Measurements from ENCODE around the gene ATOH7.
"Not testable (repeated sequence)": the region's sequence is repeated elsewhere in the genome, so short reads cannot be mapped to it uniquely, and the experiment has no call there.

Gene ATOH7

DNA sequence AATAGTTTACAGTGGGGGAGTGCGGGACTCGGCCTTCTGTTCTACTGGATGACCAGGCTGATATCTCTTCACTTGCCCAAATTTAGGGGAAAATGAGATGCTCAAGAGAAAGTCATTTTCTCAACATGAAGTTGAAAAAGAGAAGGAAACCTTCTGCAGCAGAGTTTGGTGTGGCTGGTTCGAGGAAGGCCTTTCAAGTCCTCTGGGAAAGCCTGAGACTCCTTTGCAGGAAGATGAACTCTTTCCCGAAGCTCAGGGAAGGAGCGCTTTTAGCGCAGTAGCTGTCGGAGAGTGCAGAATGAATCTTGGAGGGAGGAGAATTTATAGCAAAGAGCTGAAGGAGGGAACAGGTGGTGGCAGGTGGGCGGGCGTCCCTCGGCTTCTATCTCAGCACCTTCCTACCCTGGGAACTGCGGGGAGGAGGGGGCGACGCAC, at the start of gene ATOH7:
Gene ATOH7 (minus strand): TSS at position 297 of the 435 bp plus-strand sequence. CDS start 436 bp downstream, outside the sequence.
- DNase-seq = no peak

DNA sequence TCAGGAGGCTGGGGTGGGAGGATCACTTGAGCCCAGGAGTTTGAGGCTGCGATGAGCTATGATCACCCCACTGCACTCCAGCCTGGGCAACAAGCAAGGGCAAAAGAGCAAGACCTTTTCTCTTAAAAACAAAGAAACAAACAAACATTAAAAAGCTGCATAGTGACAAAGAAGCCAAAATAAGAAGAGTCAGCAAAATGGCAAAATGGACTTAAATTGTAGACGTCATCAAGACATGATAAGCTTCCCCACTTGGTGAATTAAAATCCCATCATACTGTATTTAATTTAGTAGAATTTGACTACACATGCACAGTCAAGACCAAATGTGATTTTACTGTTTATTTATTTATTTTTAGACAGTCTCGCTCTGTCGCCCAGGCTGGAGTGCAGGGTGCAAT, 48.8 kb upstream of the ATOH7 start:
- DNase-seq = no peak

DNA sequence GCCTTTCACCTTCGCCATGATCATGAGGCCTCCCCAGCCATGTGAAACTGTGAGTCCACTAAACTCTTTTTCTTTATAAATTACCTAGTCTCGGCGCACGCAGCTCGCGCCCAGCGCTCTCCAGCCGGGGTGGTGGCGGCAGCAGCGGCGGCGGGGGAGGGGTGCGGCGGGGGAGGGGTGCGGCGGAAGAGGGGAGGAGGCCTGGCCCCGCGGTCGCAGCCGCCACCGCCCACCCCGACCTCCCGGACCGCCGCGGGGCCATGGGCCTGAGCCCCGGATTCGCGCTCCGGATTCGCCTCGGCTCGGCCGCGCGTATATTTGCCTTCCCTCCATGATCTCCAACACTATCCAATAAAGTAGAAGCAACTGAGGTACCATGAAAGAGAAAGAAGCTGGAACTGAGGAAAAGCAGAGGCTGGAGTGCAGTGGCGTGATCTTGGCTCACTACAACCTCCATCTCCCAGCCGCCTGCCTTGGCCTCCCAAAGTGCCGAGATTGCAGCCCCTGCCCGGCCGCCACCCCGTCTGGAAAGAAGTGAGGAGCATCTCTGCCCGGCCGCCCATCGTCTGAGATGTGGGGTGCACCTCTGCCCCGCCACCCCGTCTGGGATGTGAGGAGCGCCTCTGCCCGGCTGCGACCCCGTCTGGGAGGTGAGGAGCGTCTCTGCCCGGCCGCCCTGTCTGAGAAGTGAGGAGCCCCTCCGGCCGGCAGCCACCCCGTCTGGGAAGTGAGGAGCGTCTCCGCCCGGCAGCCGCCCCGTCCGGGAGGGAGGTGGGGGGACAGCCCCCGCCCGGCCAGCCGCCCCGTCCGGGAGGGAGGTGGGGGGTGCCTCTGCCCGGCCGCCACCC, 47.2 kb upstream of the ATOH7 start:
- DNase-seq = not testable (repeated sequence)

DNA sequence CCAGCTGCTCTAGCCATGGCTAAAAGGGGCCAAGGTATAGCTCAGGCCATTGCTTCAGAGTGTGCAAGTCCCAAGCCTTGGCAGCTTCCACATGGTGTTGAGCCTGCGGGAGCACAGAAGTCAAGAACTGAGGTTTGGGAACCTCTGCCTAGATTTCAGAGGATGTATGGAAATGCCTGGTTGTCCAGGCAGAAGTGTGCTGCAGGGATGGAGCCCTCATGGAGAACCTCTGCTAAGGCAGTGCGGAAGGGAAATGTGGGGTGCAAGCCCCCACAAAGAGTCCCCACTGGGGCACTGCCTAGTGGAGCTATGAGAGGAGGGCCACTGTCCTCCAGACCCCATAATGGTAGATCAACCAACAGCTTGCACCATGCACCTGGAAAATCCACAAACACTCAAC, 45.9 kb upstream of the ATOH7 start:
- not testable (repeated sequence) for DNase-seq

DNA sequence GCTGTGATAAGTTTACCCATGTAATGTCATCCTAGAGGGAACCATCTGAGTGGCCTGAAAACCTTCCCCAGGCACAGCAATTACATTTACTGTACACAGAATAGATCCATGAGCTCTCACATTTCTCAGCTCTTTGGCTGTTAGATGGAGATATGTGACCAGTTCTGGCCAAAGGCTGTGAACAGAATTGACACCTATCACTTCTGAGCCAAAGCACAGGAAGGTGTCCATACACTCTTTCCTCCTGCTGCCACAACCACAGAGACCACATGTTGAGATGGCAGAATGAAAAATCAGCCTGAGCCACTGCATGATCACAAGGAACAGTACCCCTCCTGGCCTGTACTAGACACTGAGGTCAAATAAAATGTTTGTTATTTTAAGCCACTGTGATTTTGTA, 44.3 kb upstream of the ATOH7 start:
- no peak for DNase-seq

DNA sequence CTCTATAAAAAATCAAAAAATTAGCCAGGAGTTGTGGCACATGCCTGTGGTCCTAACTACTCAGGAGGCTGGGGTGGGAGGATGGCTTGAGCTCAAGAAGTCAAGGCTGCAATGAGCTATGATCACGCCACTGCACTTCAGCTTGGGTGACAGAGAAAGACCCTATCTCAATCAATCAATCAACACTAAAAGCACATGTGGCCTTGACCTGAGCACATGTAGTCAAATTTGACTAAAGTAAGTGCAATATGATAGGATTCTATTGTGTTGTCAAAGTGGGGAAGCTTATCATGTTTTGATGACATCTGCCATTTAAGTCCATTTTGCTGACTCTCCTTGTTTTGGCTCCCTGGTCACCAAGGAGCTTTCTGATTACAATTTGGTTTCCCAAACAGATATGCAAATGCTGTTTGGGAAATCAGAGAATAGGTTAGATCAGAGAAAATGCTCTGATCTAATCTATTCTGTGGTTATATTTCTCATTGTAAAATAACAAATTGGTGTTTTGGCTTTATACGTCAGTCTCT, 43.8 kb upstream of the ATOH7 start:
- DNase-seq = no peak

DNA sequence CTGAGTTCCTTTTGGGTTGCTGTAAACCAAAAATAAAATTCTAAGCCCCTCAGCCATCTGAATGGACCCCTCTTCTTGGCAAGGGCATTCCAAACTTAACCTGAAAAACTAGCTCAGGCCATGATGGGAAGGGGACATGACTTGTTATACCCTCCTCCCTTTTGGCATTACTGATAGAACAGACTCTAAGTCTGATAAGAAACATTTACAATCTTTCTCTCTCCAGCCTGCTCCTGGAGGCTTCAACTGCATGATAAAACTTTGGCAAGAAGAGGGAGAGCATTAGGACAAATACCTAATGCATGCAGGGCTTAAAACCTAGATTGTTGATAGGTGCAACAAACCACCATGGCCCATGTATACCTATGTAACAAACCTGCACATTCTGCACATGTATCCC, 40.9 kb upstream of the ATOH7 start:
- DNase-seq = no peak

DNA sequence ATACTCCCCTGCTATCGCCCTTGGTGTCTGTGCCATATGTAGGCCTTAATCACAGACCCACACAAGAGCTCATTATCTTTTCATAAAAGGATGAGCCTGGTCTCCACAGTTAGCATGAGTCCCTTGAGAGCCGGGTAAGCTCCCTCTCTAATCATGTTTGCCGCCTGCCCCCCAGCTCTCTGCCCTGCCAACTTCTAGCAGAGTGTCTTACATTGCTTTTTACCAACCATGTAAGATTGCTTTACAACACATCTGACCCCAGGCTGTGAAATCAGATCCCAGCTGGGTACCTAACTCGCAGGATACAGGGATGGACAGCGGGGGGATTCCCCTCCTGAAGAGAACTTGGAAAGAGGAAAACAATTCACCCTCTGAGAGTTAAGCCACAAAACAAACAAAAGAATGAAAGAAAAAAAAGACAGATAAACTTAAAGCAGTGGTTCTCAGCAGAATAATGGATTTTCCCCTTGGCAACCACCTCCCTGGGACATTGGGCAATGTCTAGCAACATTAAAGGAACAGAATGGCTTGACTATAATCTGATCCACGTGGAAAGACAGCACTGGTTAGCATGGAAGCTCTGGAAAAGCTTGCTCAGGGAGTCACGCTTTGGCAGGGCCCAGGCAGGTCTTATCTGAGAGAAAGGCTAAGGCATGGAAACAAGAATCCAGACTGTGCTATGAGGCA, 39.4 kb upstream of the ATOH7 start:
- no peak for DNase-seq

DNA sequence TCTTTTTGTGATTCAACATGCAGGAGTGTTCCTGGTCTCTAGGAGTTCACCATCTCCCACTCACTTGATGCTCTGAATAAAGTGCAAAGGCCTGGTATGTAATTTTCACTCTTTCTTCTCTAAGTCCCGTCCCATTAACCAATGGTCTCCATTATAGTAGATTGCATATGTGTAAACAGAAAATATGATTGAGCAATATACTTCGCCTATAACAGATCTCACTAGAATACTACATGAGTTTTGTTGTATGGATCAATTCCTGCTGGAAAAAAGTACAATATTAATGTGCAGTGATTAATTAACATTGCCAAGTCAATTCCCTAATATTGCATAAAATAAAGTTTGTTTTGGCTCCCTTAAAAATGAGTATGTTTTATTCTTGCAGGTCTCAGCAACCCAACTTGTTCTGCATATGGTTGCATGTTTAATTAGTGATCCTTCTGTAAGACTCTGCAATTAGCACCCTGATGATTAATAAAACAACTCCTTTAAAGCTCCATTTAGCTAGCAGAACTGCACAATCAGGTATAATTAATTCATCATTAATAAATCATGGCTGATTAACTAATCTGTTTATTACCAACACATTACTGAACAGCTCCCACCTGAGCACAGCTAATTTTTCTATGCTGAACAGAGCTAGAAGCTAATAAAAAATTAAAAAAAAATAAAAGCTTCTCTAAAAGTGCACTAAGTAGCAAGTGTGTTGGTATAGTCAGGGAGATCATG, 37.8 kb upstream of the ATOH7 start:
- no peak for DNase-seq

DNA sequence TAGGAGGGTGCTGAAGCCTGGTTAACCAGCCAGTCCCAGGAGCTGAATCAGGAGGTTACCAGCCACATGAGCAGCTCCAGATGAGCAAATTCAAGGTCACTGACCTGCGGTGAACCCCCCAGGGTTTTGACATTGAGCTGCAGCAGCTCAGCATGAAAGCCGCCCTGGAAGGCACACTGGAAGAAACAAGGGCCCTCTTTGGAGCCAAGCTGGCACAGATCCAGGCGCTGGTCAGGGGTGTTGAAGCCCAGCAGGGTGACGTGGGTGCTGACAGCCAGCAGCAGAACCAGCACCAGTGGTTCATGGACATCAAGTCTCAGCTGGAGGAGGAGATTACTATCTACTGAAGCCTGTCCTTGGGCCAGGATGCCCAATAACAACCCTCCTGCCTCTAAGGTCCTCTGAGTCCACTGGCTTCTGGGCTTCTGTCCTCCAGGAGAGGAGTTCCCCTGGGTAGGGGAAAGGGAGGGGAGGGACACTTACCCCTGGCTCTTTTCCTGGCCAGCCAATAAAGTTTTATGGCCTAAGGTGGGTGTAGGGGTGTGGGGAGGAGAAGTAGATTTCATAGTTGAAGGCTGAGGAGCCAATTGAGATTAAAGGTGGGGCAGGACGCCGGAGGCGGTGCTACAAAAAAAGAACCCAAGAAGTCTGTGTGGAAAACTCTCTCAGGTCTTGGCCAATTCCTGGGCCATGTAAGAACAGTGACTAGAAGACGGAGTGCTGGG, 29.4 kb upstream of the ATOH7 start:
- DNase-seq = no peak

DNA sequence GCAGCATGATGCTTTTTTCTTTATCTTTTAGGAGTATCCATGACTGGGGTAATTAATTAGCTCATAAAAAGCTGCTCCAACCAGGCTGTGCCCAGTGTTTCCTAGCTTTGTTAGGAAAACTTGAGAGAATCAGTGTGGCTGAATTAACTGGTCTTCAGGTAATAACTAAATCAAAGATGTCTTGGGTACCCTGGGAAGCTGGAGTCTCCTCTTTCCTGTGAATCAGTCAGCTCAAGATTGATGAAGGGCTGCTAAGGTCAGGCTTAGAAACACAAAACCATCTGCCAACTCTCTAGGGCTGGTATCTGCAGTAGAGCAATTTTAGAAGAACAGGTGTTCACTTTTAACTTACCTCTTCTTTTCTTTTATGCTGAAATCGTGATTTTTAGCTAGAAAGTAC, 21.4 kb upstream of the ATOH7 start:
- no peak for DNase-seq

DNA sequence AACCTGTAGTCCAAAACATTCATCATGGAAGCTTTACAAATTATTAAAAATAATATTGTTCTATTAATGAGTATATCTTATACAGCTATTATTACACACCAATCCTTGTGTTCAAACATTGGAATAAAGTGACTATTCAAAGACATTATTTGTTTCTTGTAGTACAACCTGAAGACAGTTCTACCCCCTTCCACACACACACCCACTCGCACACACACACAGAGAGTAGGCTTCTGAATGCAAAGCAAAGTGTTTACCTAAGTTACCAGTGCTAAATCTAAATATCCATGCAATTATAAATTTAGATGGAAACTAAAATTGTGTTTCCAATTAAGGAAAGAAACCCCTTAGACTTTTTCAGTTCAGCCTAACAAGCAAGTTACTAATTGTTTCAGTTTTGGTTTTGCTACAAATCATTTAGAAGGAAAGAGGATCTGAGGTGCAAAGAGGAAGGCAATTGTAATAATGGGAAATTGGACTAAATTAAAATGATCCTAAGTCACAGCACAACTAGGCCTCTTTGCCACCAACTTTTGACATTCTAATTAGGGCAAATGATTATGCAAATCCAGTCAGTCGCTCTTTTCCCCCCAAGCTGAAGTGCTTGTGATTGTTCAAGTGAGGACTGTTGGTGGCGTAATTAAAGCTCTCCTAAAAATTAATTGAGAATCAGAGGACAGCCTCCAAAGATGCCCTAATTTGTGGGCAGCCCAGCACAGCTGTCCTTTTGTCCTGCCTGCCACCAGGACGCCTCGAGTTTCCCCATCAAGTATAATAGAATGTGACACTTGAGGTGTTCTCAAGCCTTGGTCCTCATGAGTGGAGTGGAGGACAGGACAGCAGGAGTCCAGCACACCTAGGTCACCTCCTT, 19.9 kb upstream of the ATOH7 start:
- no peak for DNase-seq

DNA sequence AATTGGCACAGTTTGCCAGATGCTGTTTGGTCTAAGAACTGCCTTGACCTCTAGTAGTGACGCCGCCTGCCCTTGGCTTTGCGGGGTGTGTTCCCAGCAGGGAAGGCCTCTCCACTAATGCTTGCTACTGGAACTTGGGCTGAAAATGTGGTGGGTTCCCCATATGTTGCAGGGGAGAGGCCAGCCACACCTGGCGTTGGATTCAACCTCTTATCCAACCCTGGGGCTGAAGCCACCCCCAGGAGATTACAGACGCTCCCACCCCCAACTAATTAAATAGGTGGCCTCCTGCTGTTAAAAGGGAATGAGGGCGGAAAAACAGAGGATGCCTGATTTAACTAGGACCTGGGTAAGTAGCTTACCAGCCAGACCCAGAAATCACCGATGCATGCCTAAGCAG, 19.2 kb upstream of the ATOH7 start:
- DNase-seq = no peak

DNA sequence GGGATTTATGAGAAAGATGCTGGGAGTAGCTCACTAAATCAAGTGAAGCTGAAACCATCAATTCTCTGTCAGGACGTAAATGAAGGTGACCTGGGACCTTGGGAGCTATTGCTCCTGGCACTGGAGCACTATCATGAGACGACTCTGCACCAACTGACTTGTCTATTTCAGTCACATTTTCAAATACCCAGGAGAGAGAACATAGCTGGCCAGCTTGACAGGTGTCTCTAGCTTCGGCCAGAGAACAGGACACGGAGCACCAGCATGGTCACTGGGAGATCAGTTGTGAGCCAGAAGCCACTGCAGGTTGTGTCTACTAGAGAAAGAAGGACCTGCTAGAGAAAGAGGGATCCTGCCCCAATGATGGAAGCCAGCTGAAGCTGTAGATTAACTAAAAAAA, 17.4 kb upstream of the ATOH7 start:
- DNase-seq = no peak

DNA sequence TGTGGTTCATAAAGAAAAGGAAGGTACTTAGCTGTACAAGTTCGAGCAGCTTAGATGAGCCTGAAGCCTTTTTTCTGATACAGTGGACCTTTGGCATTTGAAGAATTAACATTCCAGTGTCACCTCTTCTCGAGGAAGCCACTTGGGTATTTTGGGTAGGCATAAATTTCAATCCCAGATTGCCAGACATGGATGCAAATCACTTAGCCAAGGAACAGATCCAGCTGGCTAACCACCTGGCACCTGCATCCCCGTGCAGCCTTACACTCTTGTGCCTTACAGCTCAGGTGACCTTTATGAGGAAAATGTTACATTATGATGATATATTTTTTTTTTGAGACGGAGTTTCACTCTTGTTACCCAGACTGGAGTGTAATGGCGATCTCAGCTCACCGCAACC, 16.0 kb upstream of the ATOH7 start:
- DNase-seq = no peak

DNA sequence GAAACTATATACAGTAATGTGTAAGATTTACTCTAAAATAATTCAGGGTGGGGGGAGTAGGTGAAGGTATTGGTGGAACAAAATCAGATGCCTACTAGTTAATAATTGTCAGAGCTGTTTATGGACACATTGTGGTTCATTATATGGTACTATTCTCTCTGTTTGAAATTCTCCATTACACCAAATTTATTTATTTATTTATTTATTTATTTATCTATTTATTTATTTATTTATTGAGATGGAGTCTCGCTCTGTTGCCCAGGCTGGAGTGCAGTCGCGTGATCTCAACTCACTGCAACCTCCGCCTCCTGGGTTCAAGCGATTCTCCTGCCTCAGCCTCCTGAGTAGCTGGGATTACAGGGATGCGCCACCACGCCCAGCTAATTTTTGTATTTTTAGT, 14.5 kb upstream of the ATOH7 start:
- DNase-seq = not testable (repeated sequence)

DNA sequence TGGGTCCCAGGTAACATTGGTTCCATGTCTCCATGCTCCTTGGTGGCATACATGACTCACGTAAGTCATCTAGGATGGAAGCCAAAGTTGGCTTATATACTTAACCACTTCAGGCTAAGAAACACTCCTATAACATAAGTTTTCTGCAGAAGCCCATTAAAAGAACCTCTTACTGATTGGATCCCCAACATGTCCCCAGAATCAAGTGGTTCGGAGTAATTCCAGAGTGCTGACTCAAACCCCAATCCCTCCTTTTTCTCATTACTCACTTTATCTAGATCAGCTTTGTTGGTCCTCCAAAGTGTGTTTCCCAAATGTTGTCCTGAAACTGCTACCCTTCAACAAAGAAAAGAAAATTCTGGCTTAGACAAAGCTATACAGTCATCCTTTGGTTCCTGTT, 10.1 kb upstream of the ATOH7 start:
- DNase-seq = no peak

DNA sequence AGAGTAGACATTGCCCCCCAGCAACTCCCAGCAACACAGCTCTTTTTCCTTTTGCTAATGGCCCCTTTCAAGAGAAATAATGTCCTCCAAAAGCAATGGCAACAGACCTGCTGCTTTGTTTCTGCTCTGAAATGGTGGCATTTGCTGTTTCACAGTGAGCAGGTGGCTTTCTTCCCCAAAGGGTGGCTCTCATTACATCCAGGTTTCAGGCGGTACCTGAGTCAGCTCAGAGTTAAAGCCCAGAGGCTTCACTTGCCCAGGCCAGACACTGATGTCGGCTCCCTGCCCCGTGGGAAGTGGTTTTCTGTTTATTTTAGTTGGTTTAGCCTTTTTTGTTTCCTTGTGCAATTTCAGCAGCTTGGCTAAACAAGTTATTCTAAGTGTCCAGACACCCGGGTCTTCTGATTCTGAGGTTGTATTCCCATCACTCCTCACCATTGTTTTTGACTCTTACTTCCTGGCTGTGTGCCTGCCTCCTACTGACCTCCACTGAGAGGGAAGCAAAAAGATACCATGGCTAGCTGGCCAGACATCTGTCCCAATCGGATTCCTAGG, 7.8 kb upstream of the ATOH7 start:
- no peak for DNase-seq

DNA sequence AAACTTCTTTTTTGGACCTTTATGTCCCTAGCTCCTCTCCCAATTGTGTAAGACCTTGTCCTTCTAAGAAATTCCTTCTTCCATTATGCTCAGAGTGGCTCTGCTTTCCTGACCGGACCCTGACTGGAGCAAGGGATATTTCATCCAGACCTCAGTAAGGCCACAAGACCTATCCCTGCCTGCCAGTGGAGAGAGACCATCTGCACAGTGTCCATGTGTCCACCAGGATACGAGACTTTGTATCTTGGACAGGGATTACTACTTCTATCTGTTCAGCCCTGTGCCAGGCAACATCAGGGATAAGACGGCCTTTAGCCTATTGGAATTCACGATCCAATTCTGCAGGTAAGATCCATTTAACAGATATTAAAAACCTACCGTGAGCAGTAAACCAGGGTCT, 7.2 kb upstream of the ATOH7 start:
- no peak for DNase-seq

DNA sequence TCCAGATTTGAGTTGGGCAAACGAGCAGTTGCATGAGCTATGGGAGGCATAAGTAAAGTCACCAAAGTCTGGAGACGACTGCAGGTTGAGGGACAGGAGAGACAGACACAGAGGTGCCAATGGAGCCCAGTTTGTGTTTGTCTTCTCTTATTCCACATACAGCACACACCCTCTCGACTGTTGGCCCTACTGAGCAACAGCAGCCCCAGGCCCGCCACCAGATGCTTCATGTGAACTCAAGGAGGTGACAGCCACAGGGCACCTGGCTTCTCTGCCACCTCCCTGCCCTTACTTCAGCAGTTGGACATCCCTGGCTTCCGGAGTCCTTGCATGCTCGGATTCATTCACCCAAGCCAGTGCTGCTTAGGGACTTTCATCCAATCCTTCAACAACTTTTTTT, 6.5 kb upstream of the ATOH7 start:
- no peak for DNase-seq

DNA sequence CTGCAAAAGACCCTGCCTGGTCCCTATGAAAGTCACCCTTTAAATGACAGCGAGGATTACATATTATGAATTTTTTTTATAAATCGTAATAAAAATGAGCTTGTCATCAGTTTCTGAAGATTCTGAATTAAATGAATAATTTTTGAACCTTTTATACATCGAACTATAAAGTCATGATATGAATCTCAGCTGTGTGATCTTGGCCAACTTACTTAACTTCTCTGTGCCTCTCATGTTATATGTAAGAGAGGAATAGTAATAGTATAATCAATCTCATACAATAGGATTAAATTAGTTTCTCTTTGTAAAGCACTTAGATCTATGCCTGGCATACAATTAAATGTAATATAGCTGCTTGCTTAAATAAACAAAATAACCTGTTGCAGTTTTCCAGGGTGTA, 5.3 kb upstream of the ATOH7 start:
- no peak for DNase-seq

Measured in NCI-H1694 (cell line).